Osteoblast (primary cell): ENCODE results near the gene NCEH1. TPM values are rescaled to one million over a fixed set of nuclear protein-coding genes. Genes with fewer than 3 reads are reported as not detected.
A peak's percentile ranks its signal among the peaks of the same experiment; 100 is the strongest.

Experiments used
- DNase-seq: peaks from one replicate; pipeline ENCODE4 v3.0.0; 2011; ENCODE audit warnings: low spot score, mixed read lengths; ENCODE audit not compliant: insufficient read length; ENCODE audit errors: missing footprints
- H2AFZ ChIP-seq: 2 replicates; pipeline ENCODE4 v1.6.0; 2011; ENCODE audit warnings: mild to moderate bottlenecking, low read length
- H3K27ac ChIP-seq: 2 replicates; pipeline ENCODE4 v1.5.1; 2011; ENCODE audit warnings: mild to moderate bottlenecking, low read depth, low read length, moderate library complexity
- H3K27me3 ChIP-seq: 2 replicates; pipeline ENCODE4 v1.6.0; 2012; ENCODE audit warnings: mild to moderate bottlenecking, control low read depth, inconsistent platforms, low read length, moderate library complexity; ENCODE audit not compliant: insufficient read depth
- H3K36me3 ChIP-seq: 2 replicates; pipeline ENCODE4 v1.5.1; 2011; ENCODE audit warnings: mild to moderate bottlenecking, low read length, control low read depth, moderate library complexity; ENCODE audit not compliant: insufficient read depth
- H3K4me1 ChIP-seq: 2 replicates; pipeline ENCODE4 v1.5.1; 2011; ENCODE audit warnings: mild to moderate bottlenecking, low read length, control low read depth, moderate library complexity; ENCODE audit not compliant: insufficient read depth
- H3K4me2 ChIP-seq: 2 replicates; pipeline ENCODE4 v1.6.0; 2011; ENCODE audit warnings: mild to moderate bottlenecking, low read length; ENCODE audit not compliant: insufficient read depth
- H3K4me3 ChIP-seq: fragments of 200-600 bp; sonication (generic); 3 replicates; pipeline ENCODE4 v1.5.1; 2012; ENCODE audit warnings: mild to moderate bottlenecking, low read length, inconsistent platforms; ENCODE audit not compliant: insufficient read depth
- H3K79me2 ChIP-seq: 2 replicates; pipeline ENCODE4 v1.6.0; 2012; ENCODE audit warnings: mild to moderate bottlenecking, low read length, control low read depth, inconsistent platforms; ENCODE audit not compliant: insufficient read depth
- H3K9me3 ChIP-seq: 2 replicates; pipeline ENCODE4 v1.5.1; 2011; ENCODE audit warnings: low read depth, low read length, control low read depth
- H4K20me1 ChIP-seq: 2 replicates; pipeline ENCODE4 v1.6.0; 2012; ENCODE audit warnings: mild to moderate bottlenecking, low read length, control low read depth; ENCODE audit not compliant: insufficient read depth
- total RNA-seq: library from RNA; depleted of rRNA; stranded (reverse); fragments of >200 nt; gene quantifications from 2 replicates; pipeline ENCODE4 v1.2.3, GENCODE V29; 2012
- TF ChIP-seq, protein P1 (sequence below): IDR thresholded peaks from 2 replicates; pipeline ENCODE4 v1.5.1; 2011; ENCODE audit warnings: mild to moderate bottlenecking, low read depth, low read length, moderate library complexity; ENCODE audit errors: extremely low read depth

The NCEH1 gene
- total RNA-seq, 1 donor, result 10.9 TPM

DNA sequence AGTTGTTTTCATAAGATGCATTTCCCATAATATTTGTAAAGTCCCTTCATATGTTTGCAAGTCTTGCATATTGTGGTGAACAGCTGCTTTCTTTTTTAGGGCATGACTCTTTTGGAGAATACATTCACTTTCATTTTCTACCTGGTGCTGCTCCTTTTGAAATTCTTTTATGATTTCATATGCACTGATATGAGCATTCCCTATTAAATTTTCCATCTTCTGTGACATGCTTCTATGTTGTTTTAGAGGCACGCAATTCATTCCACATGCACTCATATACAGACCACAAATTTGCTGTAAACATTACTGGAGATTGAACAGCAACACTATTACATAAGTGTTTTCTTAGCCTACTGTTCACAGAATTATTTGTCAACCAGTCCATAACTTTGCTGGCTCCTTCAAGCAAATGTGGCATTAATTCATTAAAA is 94.8 kb downstream of the NCEH1 start:
- no peaks in the 10 kb centered on the region for H3K4me1 ChIP-seq
- no peak overlapping the region for H3K4me3 ChIP-seq
- H4K20me1 ChIP-seq, result no peaks in the 10 kb centered on the region
- H3K9me3 ChIP-seq, result no peaks in the 10 kb centered on the region
- H2AFZ ChIP-seq, result peak overlapping the region; percentile 22
- H3K79me2 ChIP-seq, result no peaks in the 10 kb centered on the region
- H3K27ac ChIP-seq, result no peak overlapping the region
- peak; percentile 62 for DNase-seq
- H3K36me3 ChIP-seq, result no peaks in the 10 kb centered on the region
- H3K4me2 ChIP-seq, result peak overlapping the region; percentile 32
- TF ChIP-seq, protein P1, sequence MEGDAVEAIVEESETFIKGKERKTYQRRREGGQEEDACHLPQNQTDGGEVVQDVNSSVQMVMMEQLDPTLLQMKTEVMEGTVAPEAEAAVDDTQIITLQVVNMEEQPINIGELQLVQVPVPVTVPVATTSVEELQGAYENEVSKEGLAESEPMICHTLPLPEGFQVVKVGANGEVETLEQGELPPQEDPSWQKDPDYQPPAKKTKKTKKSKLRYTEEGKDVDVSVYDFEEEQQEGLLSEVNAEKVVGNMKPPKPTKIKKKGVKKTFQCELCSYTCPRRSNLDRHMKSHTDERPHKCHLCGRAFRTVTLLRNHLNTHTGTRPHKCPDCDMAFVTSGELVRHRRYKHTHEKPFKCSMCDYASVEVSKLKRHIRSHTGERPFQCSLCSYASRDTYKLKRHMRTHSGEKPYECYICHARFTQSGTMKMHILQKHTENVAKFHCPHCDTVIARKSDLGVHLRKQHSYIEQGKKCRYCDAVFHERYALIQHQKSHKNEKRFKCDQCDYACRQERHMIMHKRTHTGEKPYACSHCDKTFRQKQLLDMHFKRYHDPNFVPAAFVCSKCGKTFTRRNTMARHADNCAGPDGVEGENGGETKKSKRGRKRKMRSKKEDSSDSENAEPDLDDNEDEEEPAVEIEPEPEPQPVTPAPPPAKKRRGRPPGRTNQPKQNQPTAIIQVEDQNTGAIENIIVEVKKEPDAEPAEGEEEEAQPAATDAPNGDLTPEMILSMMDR, result no peak
- no peaks in the 10 kb centered on the region for H3K27me3 ChIP-seq

- Histone ChIP-seq H3K9me3 (no peaks in the 10 kb centered on the region), H3K27ac (no peak overlapping the region), H3K79me2 (no peaks in the 10 kb centered on the region), H2AFZ (no peak overlapping the region), H4K20me1 (no peaks in the 10 kb centered on the region), H3K4me3 (no peak overlapping the region), H3K4me1 (no peaks in the 10 kb centered on the region), H3K27me3 (no peaks in the 10 kb centered on the region), H3K36me3 (no peaks in the 10 kb centered on the region), H3K4me2 (no peak overlapping the region)
- no peak for DNase-seq
- TF ChIP-seq, protein P1, result no peak
Observed at GRCh38 chr3:172615296-172615695, 95.6 kb downstream of the NCEH1 start.

- Histone ChIP-seq H3K27me3 (no peaks in the 10 kb centered on the region), H3K36me3 (no peaks in the 10 kb centered on the region), H2AFZ (no peak overlapping the region), H3K79me2 (no peaks in the 10 kb centered on the region), H3K4me1 (no peaks in the 10 kb centered on the region), H3K4me3 (no peak overlapping the region), H3K4me2 (no peak overlapping the region), H4K20me1 (no peaks in the 10 kb centered on the region), H3K9me3 (no peaks in the 10 kb centered on the region), H3K27ac (no peak overlapping the region)
- peak; percentile 39 for DNase-seq
- TF ChIP-seq, protein P1, result no peak
Observed at GRCh38 chr3:172614340-172615274, 96.3 kb downstream of the NCEH1 start.

DNA sequence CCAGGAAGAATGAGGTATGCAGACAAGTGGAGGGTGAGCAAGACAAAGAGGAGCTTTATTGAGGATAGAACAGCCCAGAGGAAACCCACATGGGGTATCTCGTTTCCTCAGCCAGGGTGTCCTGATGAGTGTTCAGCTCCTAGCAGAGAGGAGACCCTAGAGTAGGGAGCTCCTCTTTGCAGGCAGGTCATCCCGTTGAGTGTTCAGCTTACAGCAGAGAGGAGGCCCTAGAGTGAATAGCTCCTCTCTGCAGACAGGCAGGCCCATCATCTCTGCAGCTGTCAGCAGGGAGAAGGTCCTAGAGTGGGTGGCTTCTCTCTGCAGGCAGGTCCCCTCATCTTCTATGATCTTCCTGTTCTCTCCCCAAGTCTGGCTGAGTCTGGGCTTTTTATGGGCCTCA is 97.0 kb downstream of the NCEH1 start:
- TF ChIP-seq, protein P1, result no peak
- Histone ChIP-seq H2AFZ (no peak overlapping the region), H3K9me3 (no peaks in the 10 kb centered on the region), H4K20me1 (no peaks in the 10 kb centered on the region), H3K36me3 (no peaks in the 10 kb centered on the region), H3K4me2 (no peak overlapping the region), H3K4me1 (no peaks in the 10 kb centered on the region), H3K27me3 (no peaks in the 10 kb centered on the region), H3K4me3 (no peak overlapping the region), H3K79me2 (no peaks in the 10 kb centered on the region), H3K27ac (no peak overlapping the region)
- no peak for DNase-seq
